Measurements from ENCODE around the gene GNA14.

DNA sequence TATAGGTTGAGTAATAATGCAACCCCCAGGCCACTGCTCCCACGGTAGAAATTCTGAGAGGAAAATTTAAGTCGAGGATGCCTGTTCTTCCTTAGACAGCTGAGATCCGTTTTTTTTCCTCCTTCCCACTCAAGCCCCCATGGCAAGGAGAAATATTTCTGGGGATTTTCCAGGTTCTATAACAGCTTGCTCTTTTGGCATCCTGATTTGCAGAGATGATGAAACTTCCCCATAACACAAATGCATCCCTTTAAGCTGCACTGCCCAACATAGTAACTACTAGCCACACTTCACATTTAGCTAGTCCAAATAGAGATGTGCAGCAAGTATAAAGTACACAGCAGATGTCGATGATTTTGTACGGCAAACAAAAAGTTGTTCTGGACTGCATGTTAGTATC is 32.5 kb upstream of the GNA14 start:
- no peak for TF ChIP-seq POLR2AphosphoS5 (IDR thresholded peaks at IDR 0.05; ENCODE audit: insufficient read depth in 1 of 2, low read depth in 1 of 2)
- TF ChIP-seq, protein P1, sequence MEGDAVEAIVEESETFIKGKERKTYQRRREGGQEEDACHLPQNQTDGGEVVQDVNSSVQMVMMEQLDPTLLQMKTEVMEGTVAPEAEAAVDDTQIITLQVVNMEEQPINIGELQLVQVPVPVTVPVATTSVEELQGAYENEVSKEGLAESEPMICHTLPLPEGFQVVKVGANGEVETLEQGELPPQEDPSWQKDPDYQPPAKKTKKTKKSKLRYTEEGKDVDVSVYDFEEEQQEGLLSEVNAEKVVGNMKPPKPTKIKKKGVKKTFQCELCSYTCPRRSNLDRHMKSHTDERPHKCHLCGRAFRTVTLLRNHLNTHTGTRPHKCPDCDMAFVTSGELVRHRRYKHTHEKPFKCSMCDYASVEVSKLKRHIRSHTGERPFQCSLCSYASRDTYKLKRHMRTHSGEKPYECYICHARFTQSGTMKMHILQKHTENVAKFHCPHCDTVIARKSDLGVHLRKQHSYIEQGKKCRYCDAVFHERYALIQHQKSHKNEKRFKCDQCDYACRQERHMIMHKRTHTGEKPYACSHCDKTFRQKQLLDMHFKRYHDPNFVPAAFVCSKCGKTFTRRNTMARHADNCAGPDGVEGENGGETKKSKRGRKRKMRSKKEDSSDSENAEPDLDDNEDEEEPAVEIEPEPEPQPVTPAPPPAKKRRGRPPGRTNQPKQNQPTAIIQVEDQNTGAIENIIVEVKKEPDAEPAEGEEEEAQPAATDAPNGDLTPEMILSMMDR (IDR thresholded peaks at IDR 0.05) = no peak
